GM12873 (cell line): ENCODE data around the gene ANKS1A.

ENCODE experiments used
- TF ChIP-seq, protein P1 (sequence below): IDR thresholded peaks from 2 replicates; pipeline ENCODE4 v1.5.1; 2012; ENCODE audit warnings: low read depth, mild to moderate bottlenecking, moderate library complexity, low read length, control low read depth; ENCODE audit not compliant: insufficient read depth; ENCODE audit errors: missing control alignments

ANKS1A gene

DNA sequence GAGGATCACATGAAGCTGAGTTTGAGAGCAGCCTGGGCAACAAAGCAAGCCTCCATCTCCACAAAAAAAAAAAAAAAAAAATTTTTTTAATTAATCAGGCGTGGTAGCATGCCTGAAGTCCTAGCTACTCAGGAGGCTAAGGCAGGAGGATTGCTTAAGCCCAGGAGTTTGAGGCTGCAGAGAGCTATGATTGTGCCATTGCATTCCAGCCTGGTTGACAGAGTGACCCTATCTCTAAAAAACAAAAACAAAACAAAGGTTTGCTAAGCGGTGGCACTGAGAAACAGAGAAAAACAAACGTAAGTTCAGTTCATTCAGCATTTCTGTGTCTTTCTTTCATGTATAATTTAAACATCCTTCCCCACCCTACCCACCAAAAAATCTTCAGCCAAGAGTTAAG, 78.4 kb downstream of the ANKS1A start:
- TF ChIP-seq, protein P1, sequence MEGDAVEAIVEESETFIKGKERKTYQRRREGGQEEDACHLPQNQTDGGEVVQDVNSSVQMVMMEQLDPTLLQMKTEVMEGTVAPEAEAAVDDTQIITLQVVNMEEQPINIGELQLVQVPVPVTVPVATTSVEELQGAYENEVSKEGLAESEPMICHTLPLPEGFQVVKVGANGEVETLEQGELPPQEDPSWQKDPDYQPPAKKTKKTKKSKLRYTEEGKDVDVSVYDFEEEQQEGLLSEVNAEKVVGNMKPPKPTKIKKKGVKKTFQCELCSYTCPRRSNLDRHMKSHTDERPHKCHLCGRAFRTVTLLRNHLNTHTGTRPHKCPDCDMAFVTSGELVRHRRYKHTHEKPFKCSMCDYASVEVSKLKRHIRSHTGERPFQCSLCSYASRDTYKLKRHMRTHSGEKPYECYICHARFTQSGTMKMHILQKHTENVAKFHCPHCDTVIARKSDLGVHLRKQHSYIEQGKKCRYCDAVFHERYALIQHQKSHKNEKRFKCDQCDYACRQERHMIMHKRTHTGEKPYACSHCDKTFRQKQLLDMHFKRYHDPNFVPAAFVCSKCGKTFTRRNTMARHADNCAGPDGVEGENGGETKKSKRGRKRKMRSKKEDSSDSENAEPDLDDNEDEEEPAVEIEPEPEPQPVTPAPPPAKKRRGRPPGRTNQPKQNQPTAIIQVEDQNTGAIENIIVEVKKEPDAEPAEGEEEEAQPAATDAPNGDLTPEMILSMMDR = no peak

DNA sequence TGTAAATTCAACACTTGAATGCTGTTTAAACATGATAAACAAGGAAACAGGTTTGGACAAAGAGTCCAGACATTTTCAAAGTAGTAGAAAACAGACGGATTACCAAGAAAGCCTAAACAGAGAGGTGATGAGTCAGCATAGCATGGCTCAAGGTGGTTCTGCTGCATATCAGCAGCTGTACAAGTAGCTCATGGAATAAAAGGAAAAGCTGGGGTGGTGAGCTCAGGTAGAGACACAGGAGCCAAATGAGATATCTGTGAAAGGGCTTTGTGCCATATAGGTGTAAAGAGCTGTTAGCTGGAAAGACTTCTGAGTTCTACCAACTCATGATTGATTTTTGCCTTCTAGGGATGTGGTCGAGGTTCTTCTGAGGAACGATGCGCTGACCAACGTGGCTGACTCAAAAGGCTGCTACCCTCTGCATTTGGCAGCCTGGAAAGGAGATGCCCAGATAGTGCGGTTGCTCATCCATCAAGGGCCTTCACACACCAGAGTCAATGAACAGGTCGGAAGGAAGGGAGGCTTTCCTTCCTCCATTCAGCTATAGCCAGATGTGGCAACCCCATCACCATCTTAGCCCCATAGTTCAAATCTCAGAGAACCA, 80.7 kb downstream of the ANKS1A start:
- TF ChIP-seq, protein P1 = no peak

DNA sequence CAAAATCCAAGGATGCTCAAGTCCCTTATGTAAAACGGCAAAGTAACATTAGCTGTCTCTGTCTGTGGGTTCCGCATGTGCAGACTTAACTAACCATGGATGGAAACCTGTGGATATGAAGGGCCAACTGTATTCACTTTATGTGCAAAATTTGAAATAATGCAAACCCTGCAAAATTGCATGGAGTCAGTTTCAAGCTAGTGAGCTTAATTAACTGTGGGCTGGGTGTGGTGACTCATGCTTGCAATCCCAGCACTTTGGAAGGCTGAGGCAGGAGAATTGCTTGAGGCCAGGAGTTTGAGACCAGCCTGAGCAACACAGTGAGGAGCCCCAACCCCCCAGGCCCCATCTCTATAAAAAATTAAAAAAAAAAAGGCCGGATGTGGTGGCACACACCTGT, 81.4 kb downstream of the ANKS1A start:
- TF ChIP-seq, protein P1 = no peak

DNA sequence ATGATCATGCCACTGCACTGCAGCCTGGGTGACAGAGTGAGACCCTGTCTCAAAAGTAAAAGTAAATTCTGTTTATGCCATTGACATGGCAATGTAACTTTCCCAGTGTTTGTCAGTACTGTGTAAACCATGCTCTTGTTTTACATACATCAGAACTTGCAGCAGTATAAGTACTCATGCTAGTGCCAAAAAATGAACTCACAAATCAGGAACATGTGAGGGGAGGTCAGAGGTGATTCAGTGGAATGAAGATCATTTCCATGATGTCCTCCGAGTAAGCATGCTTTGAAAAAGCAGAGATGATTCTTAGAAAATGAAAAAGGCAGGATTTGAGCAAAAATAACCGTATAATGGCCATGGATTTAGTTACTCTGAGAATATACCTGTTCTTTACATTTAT, 81.9 kb downstream of the ANKS1A start:
- TF ChIP-seq, protein P1 = no peak

DNA sequence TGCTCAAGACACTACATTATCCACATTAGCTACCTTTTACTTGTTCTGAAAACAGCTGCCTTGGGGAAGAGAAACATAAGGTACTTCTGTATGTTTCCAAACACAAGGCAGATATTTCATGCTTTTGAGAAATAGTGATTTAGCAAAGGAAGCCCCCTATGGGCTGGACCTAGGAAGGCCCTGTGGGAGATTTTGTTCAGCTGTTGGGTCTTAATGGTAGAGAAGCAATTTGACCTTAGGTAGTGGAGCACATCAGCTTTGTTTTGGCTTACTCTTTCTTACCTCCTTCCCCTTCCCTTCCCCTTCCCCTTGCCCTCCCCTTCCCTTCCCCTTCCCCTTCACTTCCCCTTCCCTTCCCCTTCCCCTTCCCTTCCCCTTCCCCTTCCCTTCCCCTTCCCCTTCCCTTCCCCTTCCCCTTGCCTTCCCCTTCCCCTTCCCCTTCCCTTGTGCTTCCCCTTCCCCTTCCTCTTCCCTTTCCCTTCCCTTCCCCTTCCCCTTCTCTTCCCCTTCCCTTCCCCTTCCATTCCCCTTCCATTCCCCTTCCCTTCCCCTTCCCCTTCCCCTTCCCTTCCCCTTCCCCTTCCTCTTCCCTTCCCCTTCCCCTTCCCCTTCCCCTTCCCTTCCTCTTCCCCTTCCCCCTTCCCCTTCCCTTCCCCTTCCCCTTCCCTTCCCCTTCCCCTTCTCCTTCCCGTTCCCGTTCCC, 84.6 kb downstream of the ANKS1A start:
- TF ChIP-seq, protein P1 = peak; percentile 41

DNA sequence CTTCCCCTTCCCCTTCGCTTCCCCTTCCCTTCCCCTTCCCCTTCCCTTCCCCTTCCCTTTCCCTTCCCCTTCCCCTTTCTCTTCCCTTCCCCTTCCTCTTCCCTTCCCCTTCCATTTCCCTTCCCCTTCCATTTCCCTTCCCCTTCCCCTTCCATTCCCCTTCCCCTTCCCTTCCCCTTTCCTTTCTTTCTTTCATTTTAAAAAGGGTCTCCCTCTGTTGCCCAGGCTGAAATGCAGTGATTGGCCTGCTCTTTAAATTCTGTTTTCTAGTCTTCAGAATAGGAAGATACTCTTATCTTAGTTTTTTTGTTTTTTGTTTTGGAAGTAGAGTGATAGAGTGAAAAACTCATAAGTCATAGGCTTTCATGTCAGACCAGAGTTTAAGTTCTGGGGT, 85.2 kb downstream of the ANKS1A start:
- TF ChIP-seq, protein P1 = no peak

DNA sequence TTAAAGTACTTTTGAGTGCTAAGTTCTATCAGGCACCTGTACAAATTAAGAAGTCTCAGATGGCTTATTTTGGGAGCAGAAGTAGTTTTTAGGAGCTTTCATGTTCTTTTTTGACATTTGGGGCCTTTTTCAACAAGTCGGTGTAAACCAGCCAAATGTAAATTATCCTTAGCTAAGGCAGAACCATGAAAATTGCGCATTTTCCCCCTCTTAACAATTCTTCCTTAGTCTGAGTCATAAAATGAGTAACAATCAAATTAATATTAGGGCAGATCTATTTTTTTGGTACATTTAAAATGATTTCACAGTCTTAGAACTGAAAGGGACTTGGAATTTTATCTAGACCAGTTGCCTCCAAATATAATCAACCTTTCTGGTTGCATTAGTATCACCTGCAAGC, 87.2 kb downstream of the ANKS1A start:
- TF ChIP-seq, protein P1 = no peak
